GM13977 (cell line): ENCODE data around the gene GNAQ.

Experiments
- DNase-seq: peaks from one replicate; pipeline ENCODE4 v3.0.0; 2012; ENCODE audit warnings: low spot score
- in situ Hi-C: fragments of 300-500 bp; cut with MboI; formaldehyde crosslinking; loops from one replicate; pipeline ENCODE4 v1.12.0; 2022; ENCODE audit warnings: low sequenced_read_pairs, low pct_unique_long_range_greater_than_20kb, mixed read lengths, inconsistent platforms; ENCODE audit not compliant: unreplicated experiment
- TF ChIP-seq, protein P1 (sequence below): IDR thresholded peaks from 2 replicates; pipeline ENCODE4 v1.5.1; 2012; ENCODE audit warnings: mild to moderate bottlenecking, control low read depth; ENCODE audit not compliant: insufficient read depth; ENCODE audit errors: extremely low read depth, missing control alignments

Gene GNAQ

DNA sequence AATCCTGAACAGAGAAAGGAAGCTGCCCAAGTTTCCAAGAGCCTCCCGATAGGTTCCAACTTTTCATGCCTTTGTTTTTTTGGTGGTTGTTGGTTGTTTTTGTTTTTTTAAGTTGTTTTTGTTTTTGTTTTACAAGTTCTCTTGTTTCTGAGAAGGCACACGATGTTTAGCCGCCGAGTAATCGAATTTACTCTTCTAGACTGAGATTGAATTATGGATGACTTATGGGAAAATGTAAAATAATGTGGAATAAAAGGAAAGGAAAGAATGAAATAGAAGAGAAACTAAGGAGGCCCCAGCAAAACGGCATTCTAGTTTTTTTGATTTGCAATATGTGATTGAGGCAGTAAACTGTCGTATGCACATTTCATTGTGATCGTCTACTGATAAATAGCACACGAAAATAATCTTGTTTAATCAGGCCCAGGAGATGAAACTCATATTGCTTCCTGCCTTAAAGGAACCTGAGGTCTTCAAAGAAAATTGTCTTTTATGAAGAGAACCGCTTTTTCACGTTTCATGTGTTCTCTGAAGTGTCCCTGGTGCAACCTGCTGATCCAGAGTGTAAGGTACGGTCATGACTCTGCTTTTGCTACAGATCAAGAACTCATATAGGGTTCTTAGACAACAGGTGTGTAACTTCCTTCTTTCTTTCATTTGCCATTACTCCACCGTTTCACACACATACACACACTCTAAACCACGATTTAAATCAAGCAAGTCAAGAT lies 1.3 kb upstream of the GNAQ start:
- no peak for DNase-seq
- in situ Hi-C loops = no loop called here
- TF ChIP-seq, protein P1, sequence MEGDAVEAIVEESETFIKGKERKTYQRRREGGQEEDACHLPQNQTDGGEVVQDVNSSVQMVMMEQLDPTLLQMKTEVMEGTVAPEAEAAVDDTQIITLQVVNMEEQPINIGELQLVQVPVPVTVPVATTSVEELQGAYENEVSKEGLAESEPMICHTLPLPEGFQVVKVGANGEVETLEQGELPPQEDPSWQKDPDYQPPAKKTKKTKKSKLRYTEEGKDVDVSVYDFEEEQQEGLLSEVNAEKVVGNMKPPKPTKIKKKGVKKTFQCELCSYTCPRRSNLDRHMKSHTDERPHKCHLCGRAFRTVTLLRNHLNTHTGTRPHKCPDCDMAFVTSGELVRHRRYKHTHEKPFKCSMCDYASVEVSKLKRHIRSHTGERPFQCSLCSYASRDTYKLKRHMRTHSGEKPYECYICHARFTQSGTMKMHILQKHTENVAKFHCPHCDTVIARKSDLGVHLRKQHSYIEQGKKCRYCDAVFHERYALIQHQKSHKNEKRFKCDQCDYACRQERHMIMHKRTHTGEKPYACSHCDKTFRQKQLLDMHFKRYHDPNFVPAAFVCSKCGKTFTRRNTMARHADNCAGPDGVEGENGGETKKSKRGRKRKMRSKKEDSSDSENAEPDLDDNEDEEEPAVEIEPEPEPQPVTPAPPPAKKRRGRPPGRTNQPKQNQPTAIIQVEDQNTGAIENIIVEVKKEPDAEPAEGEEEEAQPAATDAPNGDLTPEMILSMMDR = no peak

DNA sequence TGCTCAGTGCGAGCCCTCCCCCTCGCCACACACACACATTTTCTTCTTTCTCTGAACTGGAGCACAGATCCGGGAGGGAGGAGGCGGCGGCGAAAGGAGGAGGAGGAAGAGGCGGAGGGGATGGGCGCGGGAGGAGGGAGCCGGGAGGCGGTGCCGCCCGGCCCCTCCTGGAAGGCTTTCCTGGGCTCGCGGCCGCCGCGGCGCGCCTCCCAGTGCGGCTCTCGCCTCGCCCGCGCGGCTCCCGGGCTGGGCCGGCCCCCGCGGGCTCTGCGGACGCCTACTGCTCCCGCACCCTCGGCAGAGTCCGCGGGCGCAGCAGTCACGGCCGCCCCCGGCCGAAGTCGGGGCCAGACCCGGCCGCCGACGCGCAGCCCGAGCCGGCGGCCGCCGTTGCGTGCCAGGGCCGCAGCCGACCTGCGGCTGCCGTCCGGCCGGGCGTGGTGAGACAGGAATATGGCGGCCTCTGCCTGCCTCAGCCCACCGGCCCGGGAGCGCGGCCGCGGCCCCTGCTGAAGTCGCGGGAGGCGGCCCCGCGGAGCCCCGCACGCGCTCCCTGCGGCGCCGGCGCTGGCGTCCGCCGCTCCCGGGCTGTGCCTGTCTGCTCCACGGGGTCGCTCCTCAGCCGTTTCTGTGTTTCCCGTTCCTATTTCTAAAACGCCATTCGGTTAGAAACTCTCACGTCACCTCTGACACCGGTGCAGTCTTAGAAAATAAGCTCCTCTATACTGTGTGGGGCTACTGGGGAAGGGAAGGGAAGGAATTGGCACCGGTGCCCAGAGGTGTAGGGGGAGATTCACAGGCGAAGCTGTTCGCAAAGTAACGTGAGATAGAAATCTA lies 500 bp upstream of the GNAQ start:
- TF ChIP-seq, protein P1 = no peak
- in situ Hi-C loops = no loop called here
- peak; percentile 70 for DNase-seq

DNA sequence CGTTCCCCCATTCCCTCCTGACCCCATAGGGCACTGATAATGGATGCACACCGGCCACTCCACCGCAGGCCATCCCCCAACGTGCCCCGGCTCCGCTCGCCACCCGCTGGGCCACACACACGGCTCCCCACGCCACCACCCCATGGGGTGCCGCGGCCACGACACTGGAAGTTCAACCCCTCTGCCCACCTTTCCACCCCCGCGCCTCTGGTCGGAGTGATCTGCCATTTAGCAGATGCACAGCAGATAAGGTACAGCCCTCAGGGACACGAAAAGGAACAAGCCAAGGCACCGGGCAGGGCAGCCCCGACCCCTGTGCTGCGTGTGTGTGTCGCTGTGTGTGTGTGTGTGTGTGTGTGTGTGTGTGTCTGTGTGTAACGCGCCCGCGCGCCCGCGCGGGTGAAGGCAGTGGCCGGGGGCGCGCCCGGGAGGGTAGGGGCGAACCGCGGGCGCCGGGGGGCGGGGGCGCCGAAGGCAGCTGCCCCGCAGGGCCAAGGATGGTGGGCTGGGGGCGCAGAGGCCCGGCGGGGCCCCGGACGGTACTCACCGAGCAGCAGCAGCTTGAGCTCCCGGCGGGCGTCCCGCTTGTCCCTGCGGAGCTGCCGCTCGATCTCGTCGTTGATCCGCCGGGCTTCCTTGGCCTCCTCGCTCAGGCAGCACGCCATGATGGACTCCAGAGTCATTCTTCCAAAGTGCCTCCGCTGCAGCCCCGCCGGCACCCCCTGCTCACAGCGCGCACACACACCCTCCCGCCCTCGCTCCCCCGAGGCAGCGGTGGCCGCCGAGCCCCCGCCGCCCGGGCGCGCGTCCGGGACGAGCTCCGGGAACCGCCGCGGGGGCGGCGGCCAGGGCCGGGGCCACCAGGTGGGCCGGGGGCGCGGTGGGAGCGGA lies 813 bp downstream of the GNAQ start:
- in situ Hi-C loops = no loop called here
- TF ChIP-seq, protein P1 = no peak

DNA sequence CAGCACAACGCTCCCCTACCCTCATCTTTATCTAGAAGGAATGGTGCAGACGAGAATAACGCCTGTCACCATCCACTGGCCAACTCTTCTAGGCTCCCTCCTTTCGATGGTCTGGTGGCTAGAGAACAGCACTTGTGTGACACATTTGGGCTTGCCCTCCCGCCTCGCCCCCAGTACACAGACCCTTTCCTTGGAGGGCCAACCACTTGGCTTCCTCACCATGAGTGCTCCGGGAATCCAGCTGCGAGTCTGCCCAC lies 1.4 kb downstream of the GNAQ start:
- TF ChIP-seq, protein P1 = no peak
- in situ Hi-C loops = no loop called here
- DNase-seq = peak; percentile 40

More for the DNA sequence above, 813 bp downstream of the GNAQ start:
- DNase-seq = peak; percentile 12

DNA sequence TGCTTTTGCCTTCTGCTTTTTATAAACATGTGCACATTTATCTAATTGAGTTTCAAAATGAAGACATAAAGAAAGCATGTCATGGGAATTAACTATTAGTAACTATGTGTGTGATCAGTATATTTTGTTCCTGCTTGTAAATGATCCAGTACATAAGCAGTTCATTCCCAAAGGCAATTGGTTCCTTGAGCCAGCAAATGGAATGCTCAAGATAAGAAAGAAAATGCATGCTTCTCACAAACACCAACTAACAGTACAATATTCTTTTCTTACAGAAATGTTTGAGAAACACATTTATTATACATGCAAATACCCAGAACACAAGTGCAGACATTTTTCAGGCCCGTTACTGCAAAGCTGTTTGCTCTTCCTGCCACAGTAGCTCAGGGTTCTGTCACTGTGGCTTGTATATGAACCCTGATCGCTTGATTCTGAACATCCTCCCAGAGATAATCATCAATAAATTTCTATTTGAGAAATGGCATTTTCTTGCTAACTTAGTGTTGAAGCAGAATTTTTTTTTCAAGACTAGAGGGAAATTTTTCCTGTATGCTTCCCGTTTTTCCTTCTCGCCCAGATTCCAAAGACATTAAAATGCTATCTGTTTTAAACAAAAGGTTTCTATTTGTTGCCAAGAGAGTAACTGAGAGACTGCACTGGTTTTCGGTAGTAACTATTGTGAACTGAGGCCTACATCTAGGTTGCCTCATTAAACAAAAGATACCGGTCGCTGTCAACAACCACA lies 1.9 kb downstream of the GNAQ start:
- no peak for DNase-seq
- in situ Hi-C loops = no loop called here
- TF ChIP-seq, protein P1 = no peak

DNA sequence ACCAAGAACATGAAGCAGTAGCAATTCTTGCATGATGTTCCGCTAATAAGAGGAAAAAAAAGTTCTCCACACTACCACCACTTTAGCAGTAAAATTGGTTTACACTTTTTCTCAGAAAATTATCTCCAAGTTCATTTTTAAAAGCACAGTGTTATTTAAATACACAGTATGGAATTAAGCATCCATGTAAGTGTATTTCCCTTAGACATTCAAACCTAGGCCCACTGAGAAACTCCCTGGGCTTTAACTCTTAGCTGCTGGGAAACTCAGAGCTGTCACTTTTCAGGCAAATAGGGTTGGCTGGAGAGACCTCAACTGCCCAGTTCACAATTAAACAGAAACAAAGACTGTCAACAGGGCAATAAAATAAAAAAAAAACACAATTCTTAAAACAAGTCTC lies 2.7 kb downstream of the GNAQ start:
- in situ Hi-C loops = no loop called here
- TF ChIP-seq, protein P1 = no peak
- DNase-seq = no peak
